CD14-positive monocyte (primary cell): Measurements from ENCODE around the gene PIEZO2. TPM values are rescaled to one million over a fixed set of nuclear protein-coding genes. Genes with fewer than 3 reads are reported as not detected.

Experiments used
- DNase-seq, 3 donors: peaks; one replicate each; pipeline ENCODE4 v3.0.0-alpha.2; 2011 to 2022
- H2AFZ ChIP-seq: 2 replicates; pipeline ENCODE4 v1.6.0; 2012; ENCODE audit warnings: mild to moderate bottlenecking, low read depth, low read length, inconsistent platforms; ENCODE audit not compliant: insufficient read depth, poor library complexity, severe bottlenecking
- H3K27ac ChIP-seq, 2 donors: 1 replicate in 1 of 2; 2 replicates in 1 of 2; pipeline ENCODE4 v1.5.1; 2012 to 2013; ENCODE audit warnings: low read length in 2 of 2, control low read depth in 1 of 2, inconsistent platforms in 1 of 2, low read depth in 1 of 2, mild to moderate bottlenecking in 1 of 2
- H3K27me3 ChIP-seq, 2 donors: one replicate each; pipeline versions ENCODE4 v1.6.0 to v1.6.1; 2011 to 2013; ENCODE audit warnings: low read length in 2 of 2; ENCODE audit not compliant: control insufficient read depth in 2 of 2, insufficient read depth in 2 of 2
- H3K36me3 ChIP-seq, 2 donors: replicated peaks in 1 of 2; 1 replicate in 1 of 2; 2 replicates in 1 of 2; pipeline versions ENCODE4 v1.5.1 to v1.6.1; 2012 to 2013; ENCODE audit warnings: low read length in 2 of 2, control low read depth in 1 of 2, inconsistent platforms in 1 of 2, mild to moderate bottlenecking in 1 of 2; ENCODE audit not compliant: insufficient read depth in 2 of 2, control insufficient read depth in 1 of 2
- H3K4me1 ChIP-seq, 2 donors: 1 replicate in 1 of 2; 2 replicates in 1 of 2; pipeline versions ENCODE4 v1.5.1 to v1.6.1; 2012 to 2013; ENCODE audit warnings: low read length in 2 of 2, control low read depth in 1 of 2, inconsistent platforms in 1 of 2, mild to moderate bottlenecking in 1 of 2, moderate library complexity in 1 of 2; ENCODE audit not compliant: insufficient read depth in 2 of 2, control insufficient read depth in 1 of 2
- H3K4me2 ChIP-seq: replicated peaks from 2 replicates; pipeline ENCODE3; 2012; ENCODE audit warnings: low read length, moderate library complexity, mild to moderate bottlenecking; ENCODE audit not compliant: poor library complexity, severe bottlenecking; ENCODE audit errors: extremely low read depth
- H3K4me3 ChIP-seq, 3 experiments: fragments of 200-600 bp in 1 of 3; sonication (generic) in 1 of 3; replicated peaks in 1 of 3; 1 replicate in 2 of 3; 2 replicates in 1 of 3; pipeline ENCODE4 v1.5.1; 2011 to 2013; ENCODE audit warnings: low read length in 3 of 3, mild to moderate bottlenecking in 3 of 3, control low read depth in 2 of 3, low read depth in 2 of 3, inconsistent platforms in 1 of 3, moderate library complexity in 1 of 3
- H3K79me2 ChIP-seq: 2 replicates; pipeline ENCODE4 v1.6.0; 2012; ENCODE audit warnings: mild to moderate bottlenecking, control low read depth, inconsistent platforms, low read length, moderate library complexity; ENCODE audit not compliant: insufficient read depth
- H3K9ac ChIP-seq: 2 replicates; pipeline ENCODE4 v1.6.0; 2017; ENCODE audit warnings: low read length, mild to moderate bottlenecking; ENCODE audit not compliant: insufficient read depth, poor library complexity, severe bottlenecking
- H3K9me3 ChIP-seq, 2 donors: replicated peaks in 1 of 2; 1 replicate in 1 of 2; 2 replicates in 1 of 2; pipeline versions ENCODE4 v1.5.1 to v1.6.1; 2012 to 2013; ENCODE audit warnings: low read length in 2 of 2, control low read depth in 1 of 2; ENCODE audit not compliant: control insufficient read depth in 1 of 2, insufficient read depth in 1 of 2
- H4K20me1 ChIP-seq: 2 replicates; pipeline ENCODE4 v1.6.0; 2012; ENCODE audit warnings: mild to moderate bottlenecking, low read length, control low read depth, moderate library complexity; ENCODE audit not compliant: insufficient read depth
- H3K27ac Mint-ChIP-seq, 7 donors: one replicate each; pipeline ENCODE4 v1.8.0; 2020; ENCODE audit warnings: mild to moderate bottlenecking in 7 of 7, mixed read lengths in 7 of 7, moderate library complexity in 6 of 7, inconsistent platforms in 2 of 7
- H3K27me3 Mint-ChIP-seq, 3 donors: one replicate each; pipeline ENCODE4 v1.8.0; 2021 to 2022; ENCODE audit warnings: low read depth in 3 of 3, mild to moderate bottlenecking in 3 of 3, mixed read lengths in 3 of 3, moderate library complexity in 3 of 3, inconsistent platforms in 1 of 3
- H3K36me3 Mint-ChIP-seq, 2 donors: one replicate each; pipeline ENCODE4 v1.8.0; 2020; ENCODE audit warnings: mixed read lengths in 2 of 2, inconsistent platforms in 1 of 2, mild to moderate bottlenecking in 1 of 2
- H3K4me1 Mint-ChIP-seq: one replicate; pipeline ENCODE4 v1.8.0; 2020; ENCODE audit warnings: mild to moderate bottlenecking, mixed read lengths
- H3K4me3 Mint-ChIP-seq, 2 donors: one replicate each; pipeline ENCODE4 v1.8.0; 2020; ENCODE audit warnings: mild to moderate bottlenecking in 2 of 2, mixed read lengths in 2 of 2, moderate library complexity in 1 of 2
- H3K9me3 Mint-ChIP-seq, 7 donors: one replicate each; pipeline ENCODE4 v1.8.0; 2020 to 2022; ENCODE audit warnings: mixed read lengths in 7 of 7, mild to moderate bottlenecking in 6 of 7, moderate library complexity in 6 of 7, inconsistent platforms in 2 of 7
- CTCF ChIP-seq: fragments of 200-600 bp; IDR thresholded peaks from one replicate; pipeline ENCODE4 v1.8.0; 2022; ENCODE audit warnings: antibody characterized with exemption, mild to moderate bottlenecking
- WGBS: methylation state at CpG from one replicate; pipeline ENCODE4 v1.1.5; 2013; ENCODE audit warnings: missing lambda C conversion rate; ENCODE audit not compliant: insufficient coverage; 5-methylcytosine and 5-hydroxymethylcytosine counted together
- intact Hi-C, 2 donors: fragments of 100-400 bp; cut with micrococcal nuclease; formaldehyde crosslinking; loops; one replicate each; pipeline versions ENCODE4 v1.15.0 to v1.15.1; 2023
- polyA plus RNA-seq, 3 donors: library from polyadenylated mRNA; depleted of rRNA in 1 of 3; unstranded in 2 of 3; stranded (reverse) in 1 of 3; fragments of 300-500 nt in 2 of 3; fragments of >200 nt in 1 of 3; fragmentation: Illumina TruSeq in 2 of 3; gene quantifications; 1 replicate in 2 of 3; 2 replicates in 1 of 3; pipeline ENCODE4 v1.2.3, GENCODE V29; 2012 to 2021

PIEZO2 gene
- polyA plus RNA-seq, 3 donors, result not detected

GRCh38 chr18:11119550-11119949 lies 29.8 kb downstream of the PIEZO2 start:
- no peaks in the 10 kb centered on the region for H3K79me2 ChIP-seq
- H3K4me3 Mint-ChIP-seq, result no peak overlapping the region

GRCh38 chr18:11118051-11118766 lies 31.2 kb downstream of the PIEZO2 start:
- Mint-ChIP-seq H3K27ac (no peak overlapping the region), H3K27me3 (peaks cover 0 to 3% (median 3%) of the 10 kb centered on the region in 3 donors), H3K9me3 (peaks cover 0 to 7% (median 0%) of the 10 kb centered on the region in 7 donors), H3K4me3 (no peak overlapping the region), H3K36me3 (no peaks in the 10 kb centered on the region), H3K4me1 (no peaks in the 10 kb centered on the region)
- Histone ChIP-seq H3K79me2 (no peaks in the 10 kb centered on the region), H3K9ac (no peak overlapping the region), H3K36me3 (no peaks in the 10 kb centered on the region), H3K4me3 (no peak overlapping the region), H3K4me2 (no peak overlapping the region), H4K20me1 (no peaks in the 10 kb centered on the region), H3K27me3 (no peaks in the 10 kb centered on the region), H2AFZ (no peak overlapping the region), H3K4me1 (no peaks in the 10 kb centered on the region), H3K9me3 (no peaks in the 10 kb centered on the region), H3K27ac (no peak overlapping the region)
- intact Hi-C loops, result no loop called here
- no peak for DNase-seq
- no peak for TF ChIP-seq CTCF
- WGBS, result 80% methylated on average over 1 of the region's 3 CpGs

More at GRCh38 chr18:11119550-11119949, 29.8 kb downstream of the PIEZO2 start:
- no peak overlapping the region for H3K9ac ChIP-seq
- no peak overlapping the region for H3K4me2 ChIP-seq
- WGBS, result no CpG with 5 or more reads among the region's 4 CpGs
- no peaks in the 10 kb centered on the region for H3K36me3 ChIP-seq
- Mint-ChIP-seq H3K4me1 (no peaks in the 10 kb centered on the region), H3K27me3 (peaks cover 0 to 5% (median 3%) of the 10 kb centered on the region in 3 donors), H3K36me3 (no peaks in the 10 kb centered on the region), H3K9me3 (peaks cover 0 to 3% (median 0%) of the 10 kb centered on the region in 7 donors), H3K27ac (no peak overlapping the region)
- no peak for TF ChIP-seq CTCF
- no peaks in the 10 kb centered on the region for H3K27me3 ChIP-seq
- no peak overlapping the region for H2AFZ ChIP-seq
- intact Hi-C loops, result no loop called here
- no peaks in the 10 kb centered on the region for H3K9me3 ChIP-seq
- H3K4me1 ChIP-seq, result no peaks in the 10 kb centered on the region
- H3K27ac ChIP-seq, result no peak overlapping the region
- H3K4me3 ChIP-seq, result no peak overlapping the region
- no peaks in the 10 kb centered on the region for H4K20me1 ChIP-seq
- DNase-seq, result no peak
